K562 (cell line): ENCODE results near the gene PCP4L1. TPM values are rescaled to one million over a fixed set of nuclear protein-coding genes. Genes with fewer than 3 reads are reported as not detected.
A peak's percentile ranks its signal among the peaks of the same experiment; 100 is the strongest.

Source experiments
- AFF4 ChIP-seq: sonication (generic); formaldehyde crosslinking; IDR thresholded peaks from 2 replicates; pipeline ENCODE4 v1.8.0; 2023; ENCODE audit warnings: mild to moderate bottlenecking, missing genetic modification reagents
- CTCFL ChIP-seq: IDR thresholded peaks from 2 replicates; pipeline ENCODE4 v1.6.1; 2011; ENCODE audit warnings: borderline replicate concordance, low read depth, mild to moderate bottlenecking, moderate library complexity, low read length; ENCODE audit not compliant: insufficient read depth, poor library complexity, severe bottlenecking
- GMEB1 ChIP-seq: fragments of 250-450 bp; sonication (Bioruptor Pico); IDR thresholded peaks from 2 replicates; pipeline ENCODE4 v1.4.0; 2020; ENCODE audit warnings: mild to moderate bottlenecking
- GTF2A2 ChIP-seq: IDR thresholded peaks from 2 replicates; pipeline ENCODE4 v1.6.1; 2016; ENCODE audit warnings: mild to moderate bottlenecking, missing genetic modification characterization, missing compliant biosample characterization
- HOMEZ ChIP-seq: fragments of 250-450 bp; sonication (Bioruptor Pico); IDR thresholded peaks from 2 replicates; pipeline ENCODE4 v1.4.0; 2020; ENCODE audit warnings: mild to moderate bottlenecking, moderate library complexity
- MITF ChIP-seq: IDR thresholded peaks from 2 replicates; pipeline ENCODE4 v1.6.1; 2014; ENCODE audit warnings: antibody characterized with exemption
- PRMT5 ChIP-seq: sonication (generic); formaldehyde crosslinking; IDR thresholded peaks from 2 replicates; pipeline ENCODE4 v1.5.0; 2020; ENCODE audit warnings: missing genetic modification reagents
- THRB ChIP-seq: fragments of 450-650 bp; formaldehyde crosslinking; conservative IDR thresholded peaks from 2 replicates; pipeline ENCODE4 v1.4.0; 2022; ENCODE audit warnings: mild to moderate bottlenecking, missing genetic modification characterization
- ZBTB26 ChIP-seq: fragments of 450-650 bp; formaldehyde crosslinking; IDR thresholded peaks from 2 replicates; pipeline ENCODE4 v1.4.0; 2022; ENCODE audit warnings: missing genetic modification characterization
- ZFP30 ChIP-seq: fragments of 250-450 bp; sonication (Bioruptor Pico); IDR thresholded peaks from 2 replicates; pipeline ENCODE4 v1.8.0; 2022; ENCODE audit warnings: moderate library complexity, mild to moderate bottlenecking, inconsistent platforms, borderline replicate concordance
- ZFX ChIP-seq: sonication (generic); formaldehyde crosslinking; IDR thresholded peaks from 2 replicates; pipeline ENCODE4 v1.8.0; 2022; ENCODE audit warnings: mild to moderate bottlenecking, missing genetic modification reagents, moderate library complexity
- polyA plus RNA-seq, 8 experiments: library from polyadenylated mRNA; depleted of rRNA in 4 of 8; stranded (reverse) in 5 of 8; unstranded in 3 of 8; fragments of >200 nt; fragmentation: Nextera tagmentation in 2 of 8; fragmentation: Illumina TruSeq in 1 of 8; extraction: Ambion mirVana in 2 of 8; extraction: Trizol in 1 of 8; gene quantifications; 2 replicates each; pipeline versions ENCODE4 v1.2.1 to v1.2.3, GENCODE V29; 2011 to 2014; ENCODE audit warnings: inconsistent platforms in 1 of 8, missing spikeins in 1 of 8
- total RNA-seq, 7 experiments: library from RNA; depleted of rRNA in 6 of 7; stranded (reverse); fragments of >200 nt in 6 of 7; fragmentation: Illumina TruSeq in 2 of 7; extraction: Trizol in 2 of 7; gene quantifications; 2 replicates each; pipeline versions ENCODE4 v1.2.1 to v1.2.3, GENCODE V29; 2011 to 2021; ENCODE audit warnings: low replicate concordance in 1 of 7

PCP4L1 gene
- total and polyA plus RNA-seq, 9 of the 15 experiments (the other 6 are each of a cell fraction or from before 2014, with no cell fraction given) = not detected

- TF ChIP-seq GMEB1 (no peak), HOMEZ (CRISPR knock-in tag) (no peak), CTCFL (no peak), MITF (no peak), ZFP30 (CRISPR knock-in tag) (no peak), PRMT5 (CRISPR knock-in tag) (no peak), THRB (CRISPR knock-in tag) (no peak; the same call in 1 of the 2 replicates), GTF2A2 (tag) (no peak), ZBTB26 (no peak), AFF4 (CRISPR knock-in tag) (no peak), ZFX (CRISPR knock-in tag) (peak; percentile 67)
Observed at GRCh38 chr1:161225534-161226319, 32.8 kb upstream of the PCP4L1 start, which contains the start of gene TOMM40L (continued).
